Uterus (tissue), 2 donors: Measurements from ENCODE around the gene PLPPR3.

Experiments used
- POLR2A ChIP-seq, 2 donors: fragments of 450-650 bp; IDR thresholded peaks; one replicate each; pipeline ENCODE4 v1.6.1; 2016; ENCODE audit warnings: antibody characterized with exemption in 2 of 2, mild to moderate bottlenecking in 1 of 2, moderate library complexity in 1 of 2
- TF ChIP-seq, protein P1 (sequence below), 4 experiments: fragments of 200-600 bp in 2 of 4; fragments of 450-650 bp in 2 of 4; sonication (generic) in 2 of 4; IDR thresholded peaks; one replicate each; pipeline ENCODE4 v1.5.1; 2016 to 2019; ENCODE audit warnings: antibody characterized with exemption in 4 of 4, mild to moderate bottlenecking in 2 of 4, moderate library complexity in 1 of 4

DNA sequence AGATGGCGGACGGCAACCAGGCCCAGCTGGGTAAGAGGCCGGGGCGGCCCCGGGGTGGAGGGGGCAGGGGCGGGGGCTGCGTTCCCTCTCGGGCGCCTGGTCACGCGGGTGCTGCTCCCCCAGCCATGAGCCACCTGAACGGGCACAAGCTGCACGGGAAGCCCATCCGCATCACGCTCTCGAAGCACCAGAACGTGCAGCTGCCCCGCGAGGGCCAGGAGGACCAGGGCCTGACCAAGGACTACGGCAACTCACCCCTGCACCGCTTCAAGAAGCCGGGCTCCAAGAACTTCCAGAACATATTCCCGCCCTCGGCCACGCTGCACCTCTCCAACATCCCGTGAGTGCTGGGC lies 13.4 kb downstream of the PLPPR3 start:
- TF ChIP-seq, protein P1, sequence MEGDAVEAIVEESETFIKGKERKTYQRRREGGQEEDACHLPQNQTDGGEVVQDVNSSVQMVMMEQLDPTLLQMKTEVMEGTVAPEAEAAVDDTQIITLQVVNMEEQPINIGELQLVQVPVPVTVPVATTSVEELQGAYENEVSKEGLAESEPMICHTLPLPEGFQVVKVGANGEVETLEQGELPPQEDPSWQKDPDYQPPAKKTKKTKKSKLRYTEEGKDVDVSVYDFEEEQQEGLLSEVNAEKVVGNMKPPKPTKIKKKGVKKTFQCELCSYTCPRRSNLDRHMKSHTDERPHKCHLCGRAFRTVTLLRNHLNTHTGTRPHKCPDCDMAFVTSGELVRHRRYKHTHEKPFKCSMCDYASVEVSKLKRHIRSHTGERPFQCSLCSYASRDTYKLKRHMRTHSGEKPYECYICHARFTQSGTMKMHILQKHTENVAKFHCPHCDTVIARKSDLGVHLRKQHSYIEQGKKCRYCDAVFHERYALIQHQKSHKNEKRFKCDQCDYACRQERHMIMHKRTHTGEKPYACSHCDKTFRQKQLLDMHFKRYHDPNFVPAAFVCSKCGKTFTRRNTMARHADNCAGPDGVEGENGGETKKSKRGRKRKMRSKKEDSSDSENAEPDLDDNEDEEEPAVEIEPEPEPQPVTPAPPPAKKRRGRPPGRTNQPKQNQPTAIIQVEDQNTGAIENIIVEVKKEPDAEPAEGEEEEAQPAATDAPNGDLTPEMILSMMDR (IDR thresholded peaks at IDR 0.05), result no peak
- TF ChIP-seq POLR2A (IDR thresholded peaks at IDR 0.05), result no peak
